Stimulated activated CD8-positive, alpha-beta memory T cell treated with anti-CD3 and anti-CD28 coated beads, Interleukin-7, amount 100 ng/mL, for 48 hours (primary cell): ENCODE results near the gene PCSK5.

Source experiments
- DNase-seq, 2 donors: peaks; one replicate each; pipeline ENCODE4 v3.0.0-alpha.2; 2020; ENCODE audit warnings: low read depth in 1 of 2; ENCODE audit errors: extremely low read depth in 1 of 2

PCSK5 gene

DNA sequence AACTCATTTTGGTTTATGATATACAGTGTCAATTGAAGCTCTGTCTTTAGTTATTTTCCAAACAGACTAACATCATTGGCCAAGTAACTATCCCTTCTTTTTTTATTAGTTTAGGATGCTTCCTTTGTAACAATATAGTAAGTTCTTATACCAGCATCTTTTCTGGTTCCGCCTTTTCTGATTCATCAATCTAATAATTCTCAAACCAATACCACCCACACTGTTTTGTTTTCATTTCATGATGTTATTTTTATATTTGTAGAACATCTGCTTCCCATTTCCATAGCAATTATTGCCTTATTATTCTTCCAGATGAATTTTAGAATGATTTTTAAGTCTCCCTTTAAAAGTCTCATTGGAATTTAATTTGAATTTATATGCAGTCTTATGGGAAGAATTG lies 285.7 kb downstream of the PCSK5 start:
- DNase-seq = no peak

DNA sequence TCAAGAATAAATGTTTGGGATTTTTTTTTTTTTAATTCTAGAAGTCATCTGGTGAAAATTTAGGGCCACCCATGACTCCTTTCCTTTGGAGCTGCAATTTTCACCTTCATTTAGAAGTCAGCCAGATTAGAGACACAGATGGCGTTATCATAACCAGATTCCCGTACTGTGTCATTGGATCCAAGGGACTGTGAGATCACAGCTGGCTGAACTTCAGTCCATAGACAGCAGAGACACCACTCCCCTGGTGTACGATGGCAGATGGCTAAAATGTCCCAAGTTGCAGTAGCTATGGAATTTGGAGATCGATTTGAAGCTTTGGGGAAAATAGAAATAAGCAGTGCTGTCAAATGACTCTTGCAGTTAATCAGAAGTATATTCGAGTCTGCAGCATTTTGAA lies 287.5 kb downstream of the PCSK5 start:
- DNase-seq = no peak

DNA sequence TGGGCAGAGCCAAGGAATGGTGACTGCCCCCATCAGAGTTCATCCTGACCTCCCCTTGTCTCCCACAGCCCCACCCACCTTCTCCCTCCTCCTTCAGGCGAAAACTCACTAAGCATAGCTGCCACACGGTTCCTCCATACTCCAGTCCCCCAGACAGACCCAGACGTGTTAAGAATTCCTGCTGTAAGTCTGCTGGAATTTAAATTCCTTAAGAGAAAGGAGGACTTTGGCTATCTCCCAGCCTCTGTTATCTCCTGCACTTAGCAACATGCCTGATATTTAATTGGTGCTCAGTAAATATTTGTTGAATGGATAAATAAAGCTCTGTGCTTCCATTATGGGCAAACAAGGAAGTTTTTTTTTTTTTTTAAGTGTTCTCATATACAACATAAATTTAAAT lies 290.1 kb downstream of the PCSK5 start:
- DNase-seq = no peak

DNA sequence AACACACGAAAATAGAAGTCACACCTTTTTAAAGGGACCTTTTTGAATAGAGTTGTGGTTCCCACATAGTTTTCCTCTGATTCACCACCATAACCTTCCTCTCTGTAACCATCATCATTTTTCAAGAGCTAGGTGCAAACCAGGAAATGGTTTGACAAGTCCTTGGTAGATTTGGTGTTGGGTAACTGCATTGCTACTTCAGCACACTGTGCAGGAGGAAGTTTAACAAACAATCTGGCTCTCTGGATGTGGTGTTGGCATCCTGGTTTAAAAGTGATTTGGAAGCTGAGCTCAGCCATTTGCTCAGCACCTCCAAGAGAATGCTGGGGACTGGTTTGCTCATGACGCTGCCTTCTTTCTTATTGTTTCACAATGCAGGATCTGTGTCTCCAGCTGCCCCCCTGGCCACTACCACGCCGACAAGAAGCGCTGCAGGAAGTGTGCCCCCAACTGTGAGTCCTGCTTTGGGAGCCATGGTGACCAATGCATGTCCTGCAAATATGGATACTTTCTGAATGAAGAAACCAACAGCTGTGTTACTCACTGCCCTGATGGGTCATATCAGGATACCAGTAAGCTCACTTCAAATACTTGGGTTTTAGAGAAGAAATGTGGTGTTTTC lies 290.7 kb downstream of the PCSK5 start:
- DNase-seq = no peak

DNA sequence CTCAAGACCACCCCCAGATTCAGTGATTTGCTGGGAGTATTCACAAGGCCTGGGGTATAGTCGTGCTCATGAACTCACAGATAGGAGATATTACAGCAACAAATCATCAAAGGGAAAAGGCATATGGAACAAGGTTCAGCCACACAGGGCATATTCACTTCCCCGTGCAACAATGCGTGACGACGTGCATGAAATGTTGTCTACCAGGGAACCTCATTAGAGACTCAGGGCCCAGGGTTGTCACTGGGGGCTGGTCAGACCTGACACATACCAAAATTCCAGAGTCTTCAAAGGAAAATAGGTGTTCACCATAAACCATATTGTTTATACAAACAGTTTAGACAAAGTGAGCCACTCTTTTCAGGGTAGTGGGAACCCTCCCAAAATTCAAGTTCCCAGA lies 291.3 kb downstream of the PCSK5 start:
- DNase-seq = no peak

DNA sequence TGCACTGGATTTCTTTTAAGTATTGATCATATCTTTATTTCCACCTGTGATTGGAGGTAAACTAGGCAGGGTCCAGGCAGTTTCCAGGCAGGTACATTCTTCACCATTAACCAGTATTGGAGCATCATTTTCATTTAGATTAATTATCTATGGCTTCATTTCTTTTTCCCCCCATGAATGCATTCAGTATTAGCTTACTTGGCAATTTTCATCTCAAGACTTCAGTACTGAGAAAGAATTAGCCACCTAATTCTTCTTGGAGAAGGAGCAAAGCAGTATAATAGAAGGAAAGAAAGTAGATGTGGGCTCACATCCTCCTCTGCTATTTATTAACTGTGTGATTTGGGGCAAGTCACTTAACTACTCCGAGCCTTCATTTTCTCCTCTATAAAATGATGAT lies 295.0 kb downstream of the PCSK5 start:
- no peak for DNase-seq

GRCh38 chr9:76188286-76188685 lies 297.8 kb downstream of the PCSK5 start:
- no peak for DNase-seq

- DNase-seq = no peak
These were observed 298.4 kb downstream of the PCSK5 start for GRCh38 chr9:76188905-76189304.

- no peak for DNase-seq
These were observed 301.0 kb downstream of the PCSK5 start for GRCh38 chr9:76191493-76191892.

GRCh38 chr9:76192013-76192412 lies 301.5 kb downstream of the PCSK5 start:
- no peak for DNase-seq

DNA sequence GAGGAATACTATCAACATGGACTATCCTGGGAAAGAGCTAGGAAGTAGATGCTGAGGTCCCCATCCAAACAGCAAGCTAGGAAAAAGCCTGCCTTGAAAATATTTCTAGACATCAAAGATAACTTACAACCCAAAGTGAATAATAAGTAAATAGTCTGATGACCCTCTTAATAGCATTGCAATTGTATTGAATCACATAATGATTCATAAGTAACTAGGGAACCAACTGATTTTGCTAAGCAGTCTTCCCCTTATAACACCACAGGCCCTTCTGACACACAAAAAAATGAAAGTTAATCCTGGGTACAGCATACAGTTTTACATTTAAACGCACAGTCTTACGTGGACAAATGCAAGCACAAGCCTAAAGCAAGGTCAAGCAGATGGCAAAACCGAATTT lies 304.4 kb downstream of the PCSK5 start:
- DNase-seq = no peak

GRCh38 chr9:76198336-76198735 lies 307.9 kb downstream of the PCSK5 start:
- no peak for DNase-seq

DNA sequence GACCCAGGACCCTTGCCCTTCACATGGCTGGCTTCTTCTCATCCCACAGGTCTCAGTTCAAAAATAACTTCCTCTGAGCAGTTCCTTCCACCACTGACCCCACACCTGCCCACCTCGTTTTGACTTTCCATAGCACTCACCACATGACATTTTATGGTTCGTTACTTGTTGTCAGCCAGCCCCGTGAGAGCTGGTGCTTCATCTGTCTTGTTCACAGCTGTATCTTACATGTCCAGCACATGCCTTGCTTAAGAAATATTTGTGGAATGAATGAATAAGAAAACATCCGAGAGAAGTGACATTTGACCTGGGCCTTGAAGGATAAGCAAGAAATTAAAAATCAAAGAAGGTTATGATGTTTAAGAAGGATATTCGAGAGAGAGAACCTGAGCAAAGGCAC lies 309.8 kb downstream of the PCSK5 start:
- DNase-seq = no peak

DNA sequence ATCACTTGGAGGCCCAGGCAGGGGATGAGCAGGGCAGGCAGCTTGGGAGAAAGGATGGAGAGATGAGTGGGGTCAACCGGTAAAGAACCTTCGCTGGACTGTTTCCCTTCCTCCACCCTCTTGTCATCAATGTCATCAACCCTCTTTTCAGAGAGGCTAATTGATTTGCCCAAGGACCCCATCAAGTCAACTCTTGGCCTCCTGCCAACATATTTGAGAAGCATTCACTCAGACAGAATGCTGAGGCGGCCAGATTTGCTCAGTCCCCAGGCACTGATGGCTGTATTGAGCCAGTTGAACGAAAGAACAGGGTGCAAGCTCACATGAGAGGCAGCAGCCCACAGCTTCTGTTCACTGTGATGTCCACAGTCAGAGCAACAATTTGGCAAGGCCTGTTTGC lies 310.3 kb downstream of the PCSK5 start:
- DNase-seq = no peak

DNA sequence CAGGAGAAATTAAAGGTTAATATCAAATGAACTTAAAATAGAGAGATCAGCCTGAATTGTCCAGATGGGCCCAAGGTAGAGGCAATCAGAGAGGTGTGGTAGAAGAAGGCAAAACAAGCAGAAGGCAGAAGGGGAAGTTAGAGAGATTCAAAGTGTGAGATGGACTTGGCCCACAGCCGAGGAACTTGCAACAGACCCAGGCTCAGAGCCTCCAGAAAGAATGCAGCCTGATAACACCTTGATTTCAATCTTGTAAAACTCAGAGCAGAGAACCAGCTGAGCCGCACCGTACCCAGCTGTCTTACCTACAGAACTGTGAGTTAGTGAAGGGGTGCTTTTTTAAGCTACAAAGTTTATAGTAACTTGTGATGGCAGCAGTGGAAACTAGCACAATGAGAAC lies 312.9 kb downstream of the PCSK5 start:
- DNase-seq = no peak

- no peak for DNase-seq
These were observed 316.3 kb downstream of the PCSK5 start for GRCh38 chr9:76206821-76207220.

DNA sequence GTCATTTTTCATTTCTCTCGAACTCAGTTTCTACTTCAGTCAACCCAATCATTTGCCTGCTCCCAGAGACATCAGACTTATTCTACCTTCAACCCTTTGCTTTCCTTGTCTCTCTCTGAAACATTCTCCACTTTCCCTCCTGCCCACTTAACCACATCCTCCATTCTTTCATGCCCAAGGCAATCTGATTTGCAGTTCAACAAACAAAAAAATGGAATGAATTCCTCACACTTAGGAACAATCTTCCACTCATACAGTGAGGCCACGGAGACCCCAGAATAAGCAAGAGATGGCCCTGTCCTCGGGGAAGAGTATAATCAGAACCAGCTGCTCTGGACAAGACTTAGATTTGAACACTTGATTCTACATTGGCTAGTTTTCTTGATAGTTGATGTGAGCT lies 323.3 kb downstream of the PCSK5 start:
- no peak for DNase-seq

GRCh38 chr9:76215066-76215465 lies 324.6 kb downstream of the PCSK5 start:
- DNase-seq = no peak

DNA sequence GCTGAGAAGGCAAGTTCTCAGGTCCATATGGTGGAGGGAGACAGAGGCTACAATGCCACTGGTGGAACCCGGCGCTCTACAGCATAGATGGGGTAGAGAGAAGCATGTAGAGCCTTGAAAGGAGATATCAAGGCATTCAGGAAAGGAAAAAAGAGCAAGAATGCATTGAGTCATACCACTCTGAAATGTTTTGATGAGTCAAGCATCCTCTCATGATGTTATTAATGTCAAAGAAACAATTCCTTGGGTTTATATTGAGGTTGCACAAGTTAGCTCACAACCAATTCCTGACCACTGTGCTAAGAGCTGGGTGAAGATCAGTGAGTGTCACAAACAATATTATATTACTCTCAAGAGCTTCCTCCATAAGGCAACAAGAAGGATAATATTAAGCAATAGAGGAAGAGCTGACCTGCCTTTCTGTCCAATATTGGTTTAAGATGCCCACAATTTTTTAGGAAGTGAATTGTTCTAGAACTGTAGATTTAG lies 325.7 kb downstream of the PCSK5 start:
- no peak for DNase-seq

DNA sequence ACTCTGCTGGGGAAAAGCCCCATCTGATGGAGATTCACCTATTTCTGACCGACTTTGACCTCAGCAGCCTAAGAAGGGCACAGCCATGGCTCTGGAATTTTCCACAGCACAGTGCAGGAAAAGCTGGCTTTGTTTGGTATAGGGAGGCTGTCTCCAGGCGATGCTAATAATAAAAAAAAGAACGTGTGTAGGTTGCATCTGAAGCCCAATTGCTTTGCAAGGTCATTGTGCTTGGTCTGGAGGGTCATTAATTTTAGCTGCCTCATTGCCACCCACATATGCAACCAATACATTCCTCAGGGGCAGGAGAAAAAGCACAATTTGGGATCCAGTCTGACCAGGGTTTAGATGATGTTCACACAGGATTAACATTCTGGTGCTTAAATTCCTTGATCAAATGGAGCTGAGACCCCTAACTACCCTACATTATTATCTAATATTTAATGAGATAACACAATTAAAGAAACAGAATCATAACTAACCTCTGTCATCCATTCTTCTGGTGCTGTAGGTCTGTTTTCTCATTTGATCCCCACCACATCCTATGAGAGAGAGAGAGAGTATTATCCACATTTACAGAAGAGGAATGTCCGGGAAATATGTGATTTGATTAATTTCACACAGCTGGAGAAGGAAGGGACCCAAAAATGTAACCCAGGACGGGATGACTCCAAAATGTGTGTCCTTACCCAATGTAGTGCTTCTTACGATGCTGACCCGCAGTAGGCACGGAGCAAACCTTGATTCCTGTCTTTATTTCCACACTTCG lies 327.8 kb downstream of the PCSK5 start:
- no peak for DNase-seq

- DNase-seq = no peak
These were observed 328.5 kb downstream of the PCSK5 start for GRCh38 chr9:76218886-76219445.

- DNase-seq = no peak
These were observed 329.2 kb downstream of the PCSK5 start for GRCh38 chr9:76219560-76220151.
